K562 (cell line): ENCODE measurements around the gene CXCL14.

ENCODE experiments used
- ARID2 ChIP-seq: fragments of 450-650 bp; IDR thresholded peaks from 2 replicates; pipeline ENCODE4 v1.6.1; 2017; ENCODE audit warnings: antibody characterized with exemption, mild to moderate bottlenecking
- CEBPB ChIP-seq: fragments of 450-650 bp; IDR thresholded peaks from 2 replicates; pipeline ENCODE4 v1.6.1; 2016; ENCODE audit warnings: missing genetic modification characterization, missing compliant biosample characterization
- CHD2 ChIP-seq: IDR thresholded peaks from 2 replicates; pipeline ENCODE4 v1.6.1; 2011; ENCODE audit warnings: low read depth, low read length
- EP300 ChIP-seq: IDR thresholded peaks from 2 replicates; pipeline ENCODE4 v1.6.1; 2012; ENCODE audit warnings: low read length, improper control_type of control experiment
- NCOA2 ChIP-seq, 2 experiments: fragments of 450-650 bp; IDR thresholded peaks; 2 replicates each; pipeline ENCODE4 v1.6.1; 2018; ENCODE audit warnings: mild to moderate bottlenecking in 2 of 2, moderate library complexity in 1 of 2; ENCODE audit not compliant: partially characterized antibody in 2 of 2
- TF ChIP-seq, protein P1 (sequence below), 3 experiments: IDR thresholded peaks in 2 of 3; conservative IDR thresholded peaks in 1 of 3; 2 replicates each; pipeline ENCODE4 v1.5.1; 2011 to 2012; ENCODE audit warnings: low read length in 3 of 3, mild to moderate bottlenecking in 3 of 3, control low read depth in 2 of 3, improper control_type of control experiment in 1 of 3, inconsistent platforms in 1 of 3, low read depth in 1 of 3, mixed read lengths in 1 of 3, moderate library complexity in 1 of 3; ENCODE audit not compliant: insufficient read depth in 2 of 3

GRCh38 chr5:135543001-135543484 lies 35.7 kb downstream of the CXCL14 start:
- TF ChIP-seq CHD2, result no peak
- TF ChIP-seq, protein P1, sequence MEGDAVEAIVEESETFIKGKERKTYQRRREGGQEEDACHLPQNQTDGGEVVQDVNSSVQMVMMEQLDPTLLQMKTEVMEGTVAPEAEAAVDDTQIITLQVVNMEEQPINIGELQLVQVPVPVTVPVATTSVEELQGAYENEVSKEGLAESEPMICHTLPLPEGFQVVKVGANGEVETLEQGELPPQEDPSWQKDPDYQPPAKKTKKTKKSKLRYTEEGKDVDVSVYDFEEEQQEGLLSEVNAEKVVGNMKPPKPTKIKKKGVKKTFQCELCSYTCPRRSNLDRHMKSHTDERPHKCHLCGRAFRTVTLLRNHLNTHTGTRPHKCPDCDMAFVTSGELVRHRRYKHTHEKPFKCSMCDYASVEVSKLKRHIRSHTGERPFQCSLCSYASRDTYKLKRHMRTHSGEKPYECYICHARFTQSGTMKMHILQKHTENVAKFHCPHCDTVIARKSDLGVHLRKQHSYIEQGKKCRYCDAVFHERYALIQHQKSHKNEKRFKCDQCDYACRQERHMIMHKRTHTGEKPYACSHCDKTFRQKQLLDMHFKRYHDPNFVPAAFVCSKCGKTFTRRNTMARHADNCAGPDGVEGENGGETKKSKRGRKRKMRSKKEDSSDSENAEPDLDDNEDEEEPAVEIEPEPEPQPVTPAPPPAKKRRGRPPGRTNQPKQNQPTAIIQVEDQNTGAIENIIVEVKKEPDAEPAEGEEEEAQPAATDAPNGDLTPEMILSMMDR (IDR thresholded peaks at IDR 0.05 in 2 of 3, conservative IDR thresholded peaks at IDR 0.05 in 1 of 3; ENCODE audit: insufficient read depth in 2 of 3, low read depth in 1 of 3, low read length in 3 of 3), result no peak
- no peak for TF ChIP-seq ARID2
- no peak for TF ChIP-seq NCOA2 (IDR thresholded peaks at IDR 0.05; ENCODE audit: partially characterized antibody in 2 of 2)
- no peak for TF ChIP-seq EP300
- no peak for TF ChIP-seq CEBPB (tag)
